HepG2 (cell line): ENCODE results near the gene FMNL2. TPM values are rescaled to one million over a fixed set of nuclear protein-coding genes. Genes with fewer than 3 reads are reported as not detected.

Source experiments
- ATAC-seq: fragments of 200-7000 bp; cut with Tn5 transposase; 3 replicates; pipeline ENCODE4 v1.9.1; 2020; ENCODE audit warnings: mild to moderate bottlenecking, moderate library complexity
- BruUV-seq: library from RNA; stranded (reverse); fragments of 400-500 nt; replicated peaks from 2 replicates; lab custom pipeline; 2021; lab: Mats Ljungman, UMichigan
- CTCF ChIA-PET: fragments of 300-600 bp; formaldehyde crosslinking; extraction: SDS; loops from one replicate; lab custom pipeline; 2021; ENCODE audit warnings: low total read pairs, inconsistent platforms, low intra/inter-chr PET ratio; lab: Yijun Ruan, JAX
- POLR2A ChIA-PET: fragments of 350-600 bp; sonication (Branson Sonifier 250); formaldehyde crosslinking; loops from one replicate; lab custom pipeline; 2020; ENCODE audit warnings: antibody characterized with exemption, inconsistent platforms; lab: Yijun Ruan, JAX
- DNase-seq: peaks from one replicate; pipeline ENCODE4 v3.0.0-alpha.2; 2015; ENCODE audit warnings: low spot score
- FAIRE-seq: peaks from 3 replicates; lab custom pipeline; 2011; peaks lifted over from hg19 to GRCh38; lab: Jason Lieb, UNC
- H2AFZ ChIP-seq: one replicate; pipeline ENCODE4 v1.6.1; 2011; ENCODE audit warnings: low read length, inconsistent platforms
- H3K27ac ChIP-seq: fragments of 300-600 bp; 3 replicates; pipeline ENCODE4 v1.8.0; 2011; ENCODE audit warnings: mixed run types, mild to moderate bottlenecking, mixed read lengths, low read length, inconsistent platforms; ENCODE audit not compliant: insufficient read depth; ENCODE audit errors: extremely low read length
- H3K27me3 ChIP-seq, 2 experiments: fragments of 200-600 bp in 1 of 2; 2 replicates in 1 of 2; 3 replicates in 1 of 2; pipeline versions ENCODE4 v1.6.0 to v1.8.0; 2011; ENCODE audit warnings: low read length in 2 of 2, mild to moderate bottlenecking in 2 of 2, moderate library complexity in 2 of 2, inconsistent platforms in 1 of 2; ENCODE audit not compliant: insufficient read depth in 2 of 2, control insufficient read depth in 1 of 2
- H3K36me3 ChIP-seq, 2 experiments: fragments of 200-600 bp in 1 of 2; replicated peaks in 1 of 2; 2 replicates in 1 of 2; 3 replicates in 1 of 2; pipeline versions ENCODE4 v1.5.1 to v1.8.0; 2011; ENCODE audit warnings: low read length in 2 of 2, inconsistent platforms in 1 of 2; ENCODE audit not compliant: insufficient read depth in 2 of 2, control insufficient read depth in 1 of 2
- H3K4me1 ChIP-seq: 2 replicates; pipeline ENCODE4 v1.5.1; 2012; ENCODE audit warnings: low read length, inconsistent platforms; ENCODE audit not compliant: insufficient read depth
- H3K4me2 ChIP-seq: 2 replicates; pipeline ENCODE4 v1.6.0; 2011; ENCODE audit warnings: low read depth, low read length, inconsistent platforms
- H3K4me3 ChIP-seq, 3 experiments: fragments of 200-600 bp in 1 of 3; sonication (generic), shearing (Covaris generic) in 1 of 3; replicated peaks in 1 of 3; 2 replicates each; pipeline ENCODE4 v1.5.1; 2011 to 2016; ENCODE audit warnings: low read length in 3 of 3, inconsistent platforms in 2 of 3, low read depth in 2 of 3, mild to moderate bottlenecking in 2 of 3, control low read depth in 1 of 3, mixed read lengths in 1 of 3; ENCODE audit not compliant: insufficient read depth in 1 of 3
- H3K79me2 ChIP-seq: one replicate; pipeline ENCODE4 v1.6.1; 2011; ENCODE audit warnings: low read length, inconsistent platforms; ENCODE audit not compliant: insufficient read depth
- H3K9ac ChIP-seq: 2 replicates; pipeline ENCODE4 v1.6.0; 2011; ENCODE audit warnings: mild to moderate bottlenecking, low read depth, low read length, inconsistent platforms; ENCODE audit not compliant: insufficient read depth
- H3K9me3 ChIP-seq: 2 replicates; pipeline ENCODE4 v1.5.1; 2012; ENCODE audit warnings: mild to moderate bottlenecking, low read length
- H4K20me1 ChIP-seq: 2 replicates; pipeline ENCODE4 v1.6.0; 2011; ENCODE audit warnings: inconsistent platforms, mild to moderate bottlenecking, low read length, moderate library complexity; ENCODE audit not compliant: insufficient read depth
- ATF4 ChIP-seq, 2 experiments: fragments of 450-650 bp in 1 of 2; sonication (generic) in 1 of 2; formaldehyde crosslinking; IDR thresholded peaks; 2 replicates each; pipeline versions ENCODE4 v1.5.0 to v1.8.0; 2020 to 2022; ENCODE audit warnings: mild to moderate bottlenecking in 1 of 2, missing genetic modification reagents in 1 of 2
- CBFB ChIP-seq: sonication (generic); formaldehyde crosslinking; IDR thresholded peaks from 2 replicates; pipeline ENCODE4 v1.4.0; 2020; ENCODE audit warnings: missing genetic modification reagents
- FOXJ3 ChIP-seq: sonication (generic); formaldehyde crosslinking; IDR thresholded peaks from 2 replicates; pipeline ENCODE4 v1.4.0; 2020; ENCODE audit warnings: missing genetic modification reagents, mild to moderate bottlenecking, borderline replicate concordance
- HDAC2 ChIP-seq: sonication (generic); formaldehyde crosslinking; IDR thresholded peaks from 2 replicates; pipeline ENCODE4 v1.4.0; 2020; ENCODE audit warnings: missing genetic modification reagents
- HMG20B ChIP-seq: conservative IDR thresholded peaks from 2 replicates; pipeline ENCODE4 v1.6.1; 2016; ENCODE audit warnings: missing genetic modification reagents, missing compliant biosample characterization
- PAF1 ChIP-seq: IDR thresholded peaks from 2 replicates; pipeline ENCODE4 v1.6.1; 2016; ENCODE audit warnings: missing genetic modification reagents, missing compliant biosample characterization
- PHF21A ChIP-seq: sonication (generic); formaldehyde crosslinking; IDR thresholded peaks from 2 replicates; pipeline ENCODE4 v1.5.0; 2020; ENCODE audit warnings: mild to moderate bottlenecking, missing genetic modification reagents
- RCOR2 ChIP-seq: IDR thresholded peaks from 2 replicates; pipeline ENCODE4 v1.6.1; 2016; ENCODE audit warnings: missing biosample characterization, missing genetic modification reagents
- SOX13 ChIP-seq, 3 experiments: fragments of 450-650 bp in 1 of 3; sonication (generic) in 1 of 3; formaldehyde crosslinking in 1 of 3; IDR thresholded peaks in 2 of 3; conservative IDR thresholded peaks in 1 of 3; 2 replicates each; pipeline versions ENCODE4 v1.5.0 to v1.6.1; 2016 to 2020; ENCODE audit warnings: antibody characterized with exemption in 1 of 3, mild to moderate bottlenecking in 1 of 3, missing compliant biosample characterization in 1 of 3, missing genetic modification reagents in 1 of 3, moderate library complexity in 1 of 3
- SOX5 ChIP-seq: IDR thresholded peaks from 2 replicates; pipeline ENCODE4 v1.6.1; 2016; ENCODE audit warnings: borderline replicate concordance
- SP4 ChIP-seq: sonication (generic); formaldehyde crosslinking; IDR thresholded peaks from 2 replicates; pipeline ENCODE4 v1.8.1; 2023; ENCODE audit warnings: mild to moderate bottlenecking, missing genetic modification reagents
- SP5 ChIP-seq: IDR thresholded peaks from 2 replicates; pipeline ENCODE4 v1.6.1; 2016; ENCODE audit warnings: low read depth, borderline replicate concordance
- ZBTB21 ChIP-seq: sonication (generic); formaldehyde crosslinking; IDR thresholded peaks from 2 replicates; pipeline ENCODE4 v1.4.0; 2020; ENCODE audit warnings: missing genetic modification reagents
- ZBTB26 ChIP-seq: IDR thresholded peaks from 2 replicates; pipeline ENCODE4 v1.6.1; 2016; ENCODE audit warnings: missing compliant biosample characterization, missing genetic modification reagents, borderline replicate concordance
- ZKSCAN5 ChIP-seq: sonication (generic); formaldehyde crosslinking; IDR thresholded peaks from 2 replicates; pipeline ENCODE4 v1.5.1; 2020; ENCODE audit warnings: mild to moderate bottlenecking, missing genetic modification reagents
- ZNF160 ChIP-seq: sonication (generic); formaldehyde crosslinking; IDR thresholded peaks from 2 replicates; pipeline ENCODE4 v1.8.0; 2022; ENCODE audit warnings: mild to moderate bottlenecking, inconsistent platforms, missing genetic modification reagents
- ZNF263 ChIP-seq: sonication (generic); formaldehyde crosslinking; IDR thresholded peaks from 2 replicates; pipeline ENCODE4 v1.4.0; 2020; ENCODE audit warnings: missing genetic modification reagents
- ZNF513 ChIP-seq: sonication (generic); formaldehyde crosslinking; conservative IDR thresholded peaks from 2 replicates; pipeline ENCODE4 v1.5.0; 2020; ENCODE audit warnings: missing genetic modification reagents
- ZNF615 ChIP-seq: sonication (generic); formaldehyde crosslinking; IDR thresholded peaks from 2 replicates; pipeline ENCODE4 v1.5.0; 2020; ENCODE audit warnings: mild to moderate bottlenecking, missing genetic modification reagents, borderline replicate concordance
- ZNF644 ChIP-seq: IDR thresholded peaks from 2 replicates; pipeline ENCODE4 v1.6.1; 2016; ENCODE audit warnings: low read depth
- WGBS: methylation state at CpG from one replicate; pipeline ENCODE4 v1.1.6; 2017; ENCODE audit warnings: low lambda C conversion rate; 5-methylcytosine and 5-hydroxymethylcytosine counted together
- in situ Hi-C: cut with HindIII; loops from 2 replicates; pipeline ENCODE4 v1.10.0; 2017; ENCODE audit warnings: low pct_unique_long_range_greater_than_20kb; ENCODE audit not compliant: extremely low pct_ligation_motif_present
- intact Hi-C: fragments of 100-400 bp; cut with micrococcal nuclease; formaldehyde crosslinking; loops from one replicate; pipeline ENCODE4 v1.10.0; 2022; ENCODE audit not compliant: unreplicated experiment
- polyA plus RNA-seq, 8 experiments: library from polyadenylated mRNA; depleted of rRNA in 3 of 8; stranded (reverse) in 7 of 8; unstranded in 1 of 8; fragments of >200 nt; fragmentation: Illumina TruSeq in 4 of 8; extraction: Trizol in 4 of 8; gene quantifications; 2 replicates each; pipeline versions ENCODE4 v1.2.1 to v1.2.3, GENCODE V29; 2011 to 2016; ENCODE audit warnings: low read depth in 4 of 8, missing spikeins in 1 of 8, mixed read lengths in 1 of 8; ENCODE audit not compliant: insufficient read depth in 1 of 8
- total RNA-seq, 5 experiments: library from RNA; depleted of rRNA; stranded (reverse); fragments of >200 nt; fragmentation: Illumina TruSeq; extraction: Trizol; gene quantifications; 2 replicates each; pipeline ENCODE4 v1.2.3, GENCODE V29; 2016; ENCODE audit warnings: low read depth in 1 of 5

Gene FMNL2
- total and polyA plus RNA-seq, 2 of the 13 experiments (the other 11 are each of a cell fraction or from before 2014, with no cell fraction given), result 66.5 to 67.7 TPM

- Histone ChIP-seq H3K27ac (no peak overlapping the region), H3K4me1 (peaks cover 83% of the 10 kb centered on the region), H3K9me3 (no peaks in the 10 kb centered on the region), H3K4me3 (no peak overlapping the region), H3K79me2 (peaks cover 96% of the 10 kb centered on the region), H3K27me3 (no peaks in the 10 kb centered on the region), H2AFZ (no peak overlapping the region), H3K9ac (no peak overlapping the region), H3K36me3 (peaks cover 6% of the 10 kb centered on the region in 2 experiments; a peak in 4 of 5 replicates), H4K20me1 (no peaks in the 10 kb centered on the region), H3K4me2 (no peak overlapping the region)
- no peak for TF ChIP-seq ATF4 (CRISPR knock-in tag; IDR thresholded peaks at IDR 0.05)
- TF ChIP-seq SOX5, result peak; percentile 31; the same call in 1 of the 2 replicates
- TF ChIP-seq PHF21A, result no peak
- TF ChIP-seq PAF1, result no peak
- no peak for TF ChIP-seq ZKSCAN5
- TF ChIP-seq FOXJ3 (CRISPR knock-in tag), result no peak
- TF ChIP-seq ZBTB21 (CRISPR knock-in tag), result no peak
- TF ChIP-seq ZNF513 (CRISPR knock-in tag), result no peak
- TF ChIP-seq ZBTB26 (CRISPR knock-in tag), result no peak
- TF ChIP-seq ZNF263 (CRISPR knock-in tag), result no peak
- TF ChIP-seq HMG20B (CRISPR knock-in tag), result no peak
- no peak for TF ChIP-seq HDAC2 (CRISPR knock-in tag)
- TF ChIP-seq SP4 (CRISPR knock-in tag), result no peak
- no peak for TF ChIP-seq RCOR2
- TF ChIP-seq SOX13 (IDR thresholded peaks at IDR 0.05), result no peak
- TF ChIP-seq SOX13 (CRISPR knock-in tag; conservative IDR thresholded peaks at IDR 0.05 in 1 of 2, IDR thresholded peaks at IDR 0.05 in 1 of 2), result peak in 1 of 2 experiments; percentile 76; a peak in 1 of 4 replicates
- no peak for TF ChIP-seq CBFB (CRISPR knock-in tag)
- no peak for TF ChIP-seq ZNF160
- TF ChIP-seq ZNF615, result no peak
- TF ChIP-seq SP5, result no peak
- TF ChIP-seq ZNF644 (CRISPR knock-in tag), result peak; percentile 13; the same call in 1 of the 2 replicates
- ChIA-PET CTCF (no interaction called here), POLR2A (no interaction called here)
- intact Hi-C loops, result loop anchor here (5.0 to 10.0 kb wide), 2 partner anchors 76 to 239 kb away; partner anchors contain the start of genes FMNL2 and STAM2
- FAIRE-seq (no peak), DNase-seq (peak; percentile 64), ATAC-seq (no peak)
- in situ Hi-C loops, result loop anchor here (5.0 kb wide), 1 partner anchor 76 kb away; the partner anchor contains the start of gene FMNL2
- WGBS, result 98% methylated on average over 3 of the region's 3 CpGs
- no TSS peak for BruUV-seq
These were observed 78.5 kb downstream of the FMNL2 start for GRCh38 chr2:152413228-152414030.
